Jurkat, Clone E6-1 (cell line): ENCODE measurements around the gene BRD9.

Source experiments
- DNase-seq: peaks from one replicate; pipeline ENCODE4 v3.0.0-alpha.2; 2011; ENCODE audit warnings: low read depth, low spot score
- H3K4me3 ChIP-seq: 2 replicates; pipeline ENCODE4 v1.5.1; 2011; ENCODE audit warnings: mild to moderate bottlenecking, low read length, control low read depth, moderate library complexity

BRD9 gene

GRCh38 chr5:909086-909485, 16.5 kb upstream of the BRD9 start:
- no peak overlapping the region for H3K4me3 ChIP-seq
- no peak for DNase-seq

DNA sequence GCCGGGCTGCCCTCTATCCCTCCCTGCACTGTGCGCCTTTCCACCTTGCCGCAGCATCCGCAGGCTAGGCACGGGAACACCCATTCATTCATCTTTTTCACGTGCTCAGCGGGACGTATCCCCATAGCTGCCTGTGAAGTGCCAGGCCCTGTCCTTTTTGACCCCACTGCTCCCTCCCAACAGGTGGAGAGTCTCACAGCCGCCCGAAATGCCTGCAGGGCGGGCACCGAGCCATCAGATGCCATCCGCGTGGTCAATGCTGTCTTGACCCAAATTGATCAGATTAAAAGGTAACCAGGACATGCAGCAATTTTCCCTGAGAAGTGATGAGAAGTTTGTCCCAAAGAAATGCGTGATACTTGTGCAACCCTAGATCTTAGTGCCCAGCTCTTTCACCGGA, 15.6 kb upstream of the BRD9 start:
- no peak overlapping the region for H3K4me3 ChIP-seq

GRCh38 chr5:907366-907910, 14.8 kb upstream of the BRD9 start:
- H3K4me3 ChIP-seq, result no peak overlapping the region
- DNase-seq, result no peak

More for the DNA sequence above, 15.6 kb upstream of the BRD9 start:
- no peak for DNase-seq

- no peak overlapping the region for H3K4me3 ChIP-seq
- DNase-seq, result no peak
Measured at GRCh38 chr5:905139-905642, 12.6 kb upstream of the BRD9 start.

GRCh38 chr5:903756-904096, 11.1 kb upstream of the BRD9 start:
- no peak overlapping the region for H3K4me3 ChIP-seq
- DNase-seq, result no peak

DNA sequence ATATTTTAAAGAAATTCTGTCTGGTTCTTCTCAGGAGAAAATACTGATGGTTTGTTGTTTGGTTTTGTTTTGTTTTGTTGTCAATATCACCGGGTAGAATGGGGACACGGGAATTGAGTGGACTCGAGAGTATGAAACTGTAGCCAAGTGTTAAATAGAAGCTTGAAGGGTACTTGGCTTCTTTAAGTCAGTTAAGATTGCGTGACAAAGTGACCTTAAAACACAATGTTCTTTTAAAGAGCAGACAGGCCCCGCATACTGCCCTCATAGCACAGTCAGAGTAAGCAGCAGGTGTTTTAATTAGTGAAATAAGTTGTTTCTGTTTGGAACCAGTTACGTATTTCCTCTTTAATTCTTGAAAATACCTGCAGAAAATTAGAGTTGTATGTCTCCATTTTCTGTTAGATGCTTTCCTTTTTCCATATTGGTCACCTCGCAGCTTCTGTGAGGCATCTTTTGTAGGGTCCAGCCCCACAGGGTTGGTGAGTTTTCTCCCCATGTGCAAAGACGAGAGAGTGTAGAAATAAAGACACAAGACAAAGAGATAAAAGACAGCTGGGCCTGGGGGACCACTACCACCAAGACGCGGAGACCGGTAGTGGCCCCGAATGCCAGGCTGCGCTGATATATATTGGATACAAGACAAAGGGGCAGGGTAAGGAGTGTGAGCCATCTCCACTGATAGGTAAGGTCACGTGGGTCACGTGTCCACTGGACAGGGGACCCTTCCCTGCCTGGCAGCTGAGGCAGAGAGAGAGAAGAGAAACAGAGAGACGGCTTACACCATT, 9.7 kb upstream of the BRD9 start:
- no peak for DNase-seq
- H3K4me3 ChIP-seq, result no peak overlapping the region

GRCh38 chr5:900781-901180, 8.2 kb upstream of the BRD9 start:
- H3K4me3 ChIP-seq, result no peak overlapping the region
- DNase-seq, result no peak

DNA sequence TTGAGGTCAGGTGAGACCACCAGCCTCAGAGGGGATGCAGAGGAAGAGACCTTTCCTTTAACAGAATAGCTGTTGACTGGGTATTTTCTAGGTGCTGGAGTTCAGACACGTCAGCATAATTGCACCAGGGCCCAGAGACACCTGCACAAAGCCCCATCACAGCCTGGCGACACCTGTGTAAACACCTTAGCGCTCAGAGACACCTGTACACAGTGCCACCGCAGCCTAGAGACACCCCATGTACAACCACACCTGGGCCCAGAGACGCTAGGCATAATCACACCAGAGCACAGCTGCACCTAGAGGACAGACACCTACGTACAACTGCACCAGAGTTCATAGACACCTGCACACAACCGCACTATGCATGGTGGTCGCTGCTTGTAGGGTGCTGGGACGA, 1.1 kb upstream of the BRD9 start:
- DNase-seq, result peak; percentile 36
- H3K4me3 ChIP-seq, result peak overlapping the region; percentile 96

DNA sequence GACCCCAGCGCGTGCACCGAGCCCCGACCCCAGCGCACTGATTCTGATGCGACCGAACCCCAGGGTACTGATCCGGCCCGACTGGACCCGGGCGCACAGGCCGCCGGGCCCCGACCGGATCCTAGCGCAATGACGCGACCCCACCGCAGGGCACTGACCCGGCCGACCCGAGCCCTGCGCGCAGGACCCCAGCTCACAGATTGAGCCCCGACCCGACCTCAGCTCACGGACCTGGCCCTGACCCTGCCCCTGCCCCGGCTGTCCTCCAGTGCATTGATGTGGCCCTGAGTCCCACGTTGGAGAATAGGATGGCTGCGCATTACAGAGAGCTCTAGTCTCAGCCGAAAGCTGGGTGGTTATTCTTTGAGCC, 521 bp upstream of the BRD9 start:
- no peak for DNase-seq

DNA sequence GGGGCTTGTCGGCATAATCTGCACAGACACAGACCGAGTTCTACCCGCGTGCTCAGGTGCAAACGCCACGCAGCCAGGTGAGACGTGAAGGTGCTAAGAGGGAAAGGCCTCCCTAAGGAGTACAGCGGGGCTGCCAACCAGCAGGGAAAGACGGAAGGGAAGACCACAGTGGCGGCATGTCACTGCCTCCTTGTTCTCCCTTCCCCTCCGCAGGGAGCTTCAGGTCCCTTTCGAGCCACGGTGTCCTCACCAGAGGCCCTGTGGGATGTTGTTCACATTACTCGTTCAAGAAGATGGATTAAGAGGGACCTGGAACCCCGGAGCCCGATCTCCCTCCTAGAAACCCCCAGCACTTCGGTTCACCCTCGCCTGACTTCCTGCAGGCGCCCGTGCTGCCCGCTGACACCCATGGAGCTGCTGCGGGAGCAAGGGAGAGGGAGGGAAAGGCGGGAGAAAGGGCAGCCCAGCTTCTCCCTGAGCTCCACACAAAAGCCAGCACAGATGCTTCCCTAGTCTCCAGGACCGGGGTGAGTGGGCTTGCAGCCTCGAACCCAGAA, 686 bp downstream of the BRD9 start:
- peak overlapping the region; percentile 96 for H3K4me3 ChIP-seq
- no peak for DNase-seq

More for the DNA sequence above, 521 bp upstream of the BRD9 start:
- peak overlapping the region; percentile 96 for H3K4me3 ChIP-seq

DNA sequence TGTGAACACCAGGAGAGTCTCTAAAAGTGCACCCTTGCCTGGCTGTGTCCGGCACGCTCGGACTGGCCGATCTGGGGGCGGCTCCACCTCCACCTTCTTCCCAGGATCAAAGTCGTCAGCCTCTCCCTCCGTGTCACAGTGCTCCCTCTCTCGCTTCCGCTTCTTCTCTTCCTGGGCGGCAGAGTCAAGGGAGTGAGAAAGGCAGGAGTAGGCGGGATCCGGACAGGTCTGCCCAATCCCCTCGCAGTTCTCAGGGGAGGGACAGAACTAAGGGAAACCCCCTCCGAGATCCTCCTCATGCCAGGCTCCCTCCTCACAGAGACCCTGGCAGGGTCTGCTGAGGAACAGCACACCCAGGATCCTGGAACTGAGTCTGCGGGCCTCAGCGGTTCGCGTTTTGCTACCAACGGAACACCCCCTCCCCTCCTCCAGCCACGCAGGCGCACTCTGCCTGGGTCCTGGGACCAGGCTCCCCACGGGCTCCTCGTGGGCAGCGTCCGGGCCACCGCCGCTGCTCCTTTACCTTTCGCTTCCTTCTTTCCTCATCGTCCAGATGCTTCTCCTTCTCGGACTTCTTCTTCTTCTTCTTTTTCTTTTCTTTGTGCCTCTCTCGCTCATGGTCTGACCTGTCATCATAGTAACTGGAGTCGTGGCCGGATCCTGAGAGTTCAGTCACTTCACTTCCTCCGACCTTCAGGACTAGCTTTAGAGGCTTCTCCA, 1.3 kb downstream of the BRD9 start:
- no peak for DNase-seq

DNA sequence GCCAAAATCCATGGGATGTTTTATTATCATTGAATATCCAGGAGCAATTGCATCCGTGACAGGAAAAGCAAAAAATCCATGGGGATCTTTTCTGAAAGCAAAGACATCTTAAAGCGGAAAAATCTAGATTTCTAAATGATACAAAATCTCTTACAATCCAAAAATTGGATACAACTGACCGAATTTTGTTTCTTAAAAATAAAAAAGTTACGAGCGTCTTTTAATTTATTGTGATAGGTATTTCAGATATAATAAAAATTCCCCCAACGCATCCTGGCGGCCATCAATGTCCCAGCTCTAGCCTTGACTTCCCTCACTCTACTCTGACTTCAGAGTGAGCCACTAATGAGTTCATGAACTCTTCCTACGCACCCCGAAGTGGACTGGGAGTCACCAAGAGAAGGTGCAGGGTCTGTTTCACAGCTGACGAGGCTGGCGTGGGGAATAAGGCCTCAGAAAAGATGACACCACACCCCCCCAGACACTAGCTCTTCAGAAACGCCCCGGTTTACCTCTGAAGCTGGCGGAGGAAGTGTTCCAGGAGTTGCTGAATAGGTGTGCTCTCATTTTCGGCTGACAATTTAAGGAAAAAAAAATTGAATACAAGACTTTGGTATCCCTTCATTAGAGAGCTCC, 3.4 kb downstream of the BRD9 start:
- no peak for DNase-seq
- H3K4me3 ChIP-seq, result no peak overlapping the region

More for the DNA sequence above, 1.3 kb downstream of the BRD9 start:
- peak overlapping the region; percentile 96 for H3K4me3 ChIP-seq

GRCh38 chr5:888638-889035, 4.0 kb downstream of the BRD9 start:
- H3K4me3 ChIP-seq, result no peak overlapping the region
- DNase-seq, result no peak

DNA sequence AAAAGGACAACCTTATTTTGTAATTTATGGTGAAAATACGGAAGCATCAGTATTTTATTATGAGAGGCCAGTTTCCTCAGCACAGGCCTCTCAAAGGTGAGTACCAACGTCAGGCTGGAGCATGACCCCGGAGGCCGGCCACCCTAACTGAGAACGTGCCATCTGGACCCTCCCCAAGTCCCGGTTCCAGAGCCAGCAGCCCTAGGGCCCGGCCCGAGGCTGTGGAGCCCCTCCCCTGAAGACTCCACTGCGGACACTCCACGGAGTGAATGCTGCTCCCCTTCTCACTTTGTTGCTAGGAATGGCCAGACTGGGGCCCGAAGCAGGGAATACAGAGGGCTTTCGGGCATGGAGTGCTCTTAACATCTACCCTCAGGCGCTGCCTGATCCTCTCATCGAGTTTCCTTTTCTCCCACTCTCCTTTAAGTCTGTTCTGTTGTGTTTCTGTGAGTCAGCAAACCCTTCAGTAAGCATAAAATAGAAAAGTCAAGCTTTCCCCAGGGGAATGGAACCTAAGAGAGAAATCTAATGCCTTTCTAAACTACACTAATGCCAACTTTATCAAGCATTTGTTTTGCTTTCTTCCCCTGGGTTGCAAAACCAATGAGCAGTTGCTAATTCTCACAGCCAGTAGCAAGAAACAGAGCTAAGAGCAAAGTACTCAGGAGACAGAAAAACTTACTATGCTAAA, 4.5 kb downstream of the BRD9 start:
- DNase-seq, result no peak
- H3K4me3 ChIP-seq, result no peak overlapping the region

DNA sequence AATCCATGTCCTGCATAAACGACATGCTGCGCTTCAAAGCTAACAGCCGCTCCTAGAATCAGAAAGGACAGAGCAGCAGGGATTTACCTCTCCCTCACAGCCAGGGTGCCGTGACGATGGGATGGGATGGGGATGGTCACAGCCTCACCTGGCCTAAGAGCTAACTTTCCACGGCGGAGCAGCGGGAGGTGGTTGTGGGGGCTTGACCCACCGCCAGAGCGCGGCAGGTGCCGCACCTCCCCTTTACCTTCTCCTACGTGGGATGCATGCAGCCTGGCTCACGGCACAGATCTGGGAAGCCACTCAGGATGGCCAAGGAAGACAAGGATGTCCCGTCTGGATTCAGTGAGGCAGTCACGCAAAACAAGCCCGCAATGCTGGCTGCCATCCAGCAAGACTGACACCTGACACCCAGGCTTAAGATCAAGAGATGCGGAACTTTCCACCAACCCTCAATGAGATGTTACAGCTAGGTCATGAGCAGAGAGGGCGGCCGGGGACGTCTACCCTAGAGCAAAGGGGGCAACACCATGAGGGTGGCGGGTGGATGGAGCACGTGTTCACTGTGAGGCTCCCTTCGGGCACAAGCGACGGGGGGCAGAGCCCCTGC, 5.8 kb downstream of the BRD9 start:
- no peak overlapping the region for H3K4me3 ChIP-seq
- no peak for DNase-seq

- no peak overlapping the region for H3K4me3 ChIP-seq
- DNase-seq, result no peak
Measured at GRCh38 chr5:886036-886435, 6.6 kb downstream of the BRD9 start.

DNA sequence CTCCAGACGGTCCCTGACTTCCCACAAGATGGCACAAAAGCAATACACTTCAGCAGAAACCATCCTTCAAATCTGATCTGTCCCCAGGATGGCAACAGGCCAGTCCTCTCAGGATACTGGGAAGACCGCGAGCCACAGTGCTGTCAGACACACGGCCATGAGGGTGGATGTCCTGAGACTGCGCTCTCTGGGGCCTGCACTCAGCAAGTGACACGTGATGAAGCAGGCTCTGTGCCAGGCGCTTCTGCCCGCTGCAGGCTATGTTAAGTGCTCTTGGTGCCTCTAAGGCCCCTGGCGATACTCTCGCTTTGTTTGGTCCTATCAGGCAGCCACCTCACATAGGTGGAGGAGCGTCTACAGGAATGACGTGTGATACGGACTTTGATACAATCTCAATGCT, 7.1 kb downstream of the BRD9 start:
- DNase-seq, result no peak
- H3K4me3 ChIP-seq, result no peak overlapping the region

DNA sequence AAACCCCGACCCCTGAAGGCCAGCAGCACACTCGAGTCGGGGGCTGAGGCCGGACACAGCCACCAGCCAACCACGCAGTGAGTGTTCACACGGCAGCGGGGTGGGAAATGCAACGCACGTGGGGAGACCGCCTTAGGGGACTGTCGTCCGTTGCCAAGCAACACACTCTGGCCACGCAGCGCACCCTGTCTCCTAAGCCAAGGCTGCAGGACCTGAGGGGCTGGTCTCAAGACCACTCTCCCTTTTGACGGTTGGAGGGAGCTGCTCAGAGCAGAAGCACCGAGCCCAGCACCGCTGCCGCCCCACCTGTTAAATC, 7.5 kb downstream of the BRD9 start:
- no peak for DNase-seq
- no peak overlapping the region for H3K4me3 ChIP-seq
